IMR-90 (cell line): ENCODE measurements around the gene PGS1. TPM values are rescaled to one million over a fixed set of nuclear protein-coding genes. Genes with fewer than 3 reads are reported as not detected.

Experiments used
- ATAC-seq: fragments of 200-7000 bp; cut with Tn5 transposase; 2 replicates; pipeline ENCODE4 v1.9.1; 2020; ENCODE audit warnings: low read depth, mild to moderate bottlenecking, moderate library complexity
- BruUV-seq: library from RNA; stranded (reverse); fragments of 400-500 nt; replicated peaks from 2 replicates; lab custom pipeline; 2021; lab: Mats Ljungman, UMichigan
- CTCF ChIA-PET: fragments of 300-600 bp; formaldehyde crosslinking; extraction: SDS; loops from one replicate; lab custom pipeline; 2021; ENCODE audit warnings: antibody characterized with exemption; lab: Yijun Ruan, JAX
- POLR2A ChIA-PET: fragments of 300-600 bp; sonication (Branson Sonifier 250); formaldehyde crosslinking; loops from one replicate; lab custom pipeline; 2022; ENCODE audit warnings: antibody characterized with exemption; ENCODE audit not compliant: unreplicated experiment; lab: Charles Lee
- DNase-seq: peaks from one replicate; pipeline ENCODE4 v3.0.0; 2013
- H2AFZ ChIP-seq: replicated peaks from 2 replicates; pipeline ENCODE3; 2013; ENCODE audit warnings: low read length, mild to moderate bottlenecking; ENCODE audit not compliant: poor library complexity
- H2AK5ac ChIP-seq: 2 replicates; pipeline ENCODE4 v1.6.1; 2013; ENCODE audit warnings: low read depth, low read length, inconsistent platforms
- H2AK9ac ChIP-seq: replicated peaks from 2 replicates; pipeline ENCODE3; 2013; ENCODE audit warnings: mild to moderate bottlenecking, low read depth, low read length, moderate library complexity; ENCODE audit not compliant: poor library complexity
- H2BK120ac ChIP-seq: 2 replicates; pipeline ENCODE4 v1.6.1; 2013; ENCODE audit warnings: low read depth, low read length, inconsistent platforms
- H2BK15ac ChIP-seq: 3 replicates; pipeline ENCODE4 v1.6.1; 2013; ENCODE audit warnings: low read depth, low read length, inconsistent platforms
- H2BK20ac ChIP-seq: 2 replicates; pipeline ENCODE4 v1.6.1; 2013; ENCODE audit warnings: low read depth, mild to moderate bottlenecking, inconsistent platforms, low read length, moderate library complexity
- H2BK5ac ChIP-seq: 2 replicates; pipeline ENCODE4 v1.6.1; 2013; ENCODE audit warnings: mild to moderate bottlenecking, low read depth, low read length, inconsistent platforms; ENCODE audit not compliant: poor library complexity, severe bottlenecking
- H3K14ac ChIP-seq: replicated peaks from 2 replicates; pipeline ENCODE4 v1.6.1; 2013; ENCODE audit warnings: low read depth, low read length, inconsistent platforms
- H3K18ac ChIP-seq: 2 replicates; pipeline ENCODE4 v1.6.1; 2013; ENCODE audit warnings: low read depth, low read length, control low read depth
- H3K23ac ChIP-seq: 2 replicates; pipeline ENCODE4 v1.6.1; 2013; ENCODE audit warnings: low read depth, low read length, inconsistent platforms
- H3K27ac ChIP-seq: 2 replicates; pipeline ENCODE4 v1.5.1; 2013; ENCODE audit warnings: mild to moderate bottlenecking, control low read depth, low read length; ENCODE audit not compliant: insufficient read depth
- H3K27me3 ChIP-seq: 2 replicates; pipeline ENCODE4 v1.6.1; 2013; ENCODE audit warnings: low read length; ENCODE audit not compliant: control insufficient read depth, insufficient read depth
- H3K36me3 ChIP-seq: 2 replicates; pipeline ENCODE4 v1.6.1; 2013; ENCODE audit warnings: low read length, mixed read lengths; ENCODE audit not compliant: control insufficient read depth, insufficient read depth
- H3K4ac ChIP-seq: 2 replicates; pipeline ENCODE4 v1.6.1; 2013; ENCODE audit warnings: low read depth, low read length, inconsistent platforms
- H3K4me1 ChIP-seq: 2 replicates; pipeline ENCODE4 v1.6.1; 2013; ENCODE audit warnings: low read length, mixed read lengths; ENCODE audit not compliant: control insufficient read depth, insufficient read depth
- H3K4me2 ChIP-seq: 2 replicates; pipeline ENCODE4 v1.6.1; 2013; ENCODE audit warnings: low read depth, mild to moderate bottlenecking, control low read depth, low read length, moderate library complexity
- H3K4me3 ChIP-seq: 2 replicates; pipeline ENCODE4 v1.5.1; 2013; ENCODE audit warnings: low read depth, mild to moderate bottlenecking, control low read depth, low read length, moderate library complexity; ENCODE audit not compliant: insufficient read depth
- H3K56ac ChIP-seq: 2 replicates; pipeline ENCODE4 v1.6.1; 2013; ENCODE audit warnings: low read length, inconsistent platforms; ENCODE audit not compliant: insufficient read depth; ENCODE audit errors: extremely low read depth
- H3K79me1 ChIP-seq, 2 experiments: 2 replicates each; pipeline ENCODE4 v1.6.1; 2013; ENCODE audit warnings: low read length in 2 of 2, inconsistent platforms in 1 of 2, low read depth in 1 of 2
- H3K9ac ChIP-seq: 2 replicates; pipeline ENCODE4 v1.6.1; 2013; ENCODE audit warnings: low read depth, low read length, control low read depth
- H3K9me1 ChIP-seq: 2 replicates; pipeline ENCODE4 v1.6.1; 2013; ENCODE audit warnings: low read length, inconsistent platforms; ENCODE audit not compliant: insufficient read depth
- H3K9me3 ChIP-seq: 2 replicates; pipeline ENCODE4 v1.6.1; 2013; ENCODE audit warnings: low read length; ENCODE audit not compliant: control insufficient read depth, insufficient read depth
- H4K20me1 ChIP-seq: 2 replicates; pipeline ENCODE4 v1.6.1; 2013; ENCODE audit warnings: low read length, inconsistent platforms; ENCODE audit not compliant: insufficient read depth
- H4K5ac ChIP-seq: 2 replicates; pipeline ENCODE4 v1.6.1; 2013; ENCODE audit warnings: mild to moderate bottlenecking, low read depth, low read length, control low read depth
- H4K8ac ChIP-seq, 2 experiments: 2 replicates each; pipeline ENCODE4 v1.6.1; 2013; ENCODE audit warnings: low read depth in 2 of 2, low read length in 2 of 2, control low read depth in 1 of 2, inconsistent platforms in 1 of 2
- H4K91ac ChIP-seq: 2 replicates; pipeline ENCODE4 v1.6.1; 2013; ENCODE audit warnings: low read depth, low read length, inconsistent platforms; ENCODE audit not compliant: insufficient read depth
- BHLHE40 ChIP-seq: fragments of 150-350 bp; IDR thresholded peaks from 2 replicates; pipeline ENCODE4 v1.6.1; 2016; ENCODE audit warnings: mild to moderate bottlenecking, low read depth, low read length
- CHD1 ChIP-seq: IDR thresholded peaks from 2 replicates; pipeline ENCODE4 v1.6.1; 2012; ENCODE audit warnings: low read depth, low read length, improper control_type of control experiment
- POLR2A ChIP-seq: IDR thresholded peaks from 2 replicates; pipeline ENCODE4 v1.6.1; 2012; ENCODE audit warnings: mild to moderate bottlenecking, low read depth, low read length
- RAD21 ChIP-seq: IDR thresholded peaks from 2 replicates; pipeline ENCODE4 v1.6.1; 2012; ENCODE audit warnings: low read length, improper control_type of control experiment
- WGBS, 2 experiments: methylation state at CpG; one replicate each; pipeline versions ENCODE4 v1.1.5 to v1.1.7; 2013; ENCODE audit warnings: missing lambda C conversion rate in 2 of 2; ENCODE audit not compliant: insufficient read length in 1 of 2; ENCODE audit errors: extremely low coverage in 2 of 2; 5-methylcytosine and 5-hydroxymethylcytosine counted together
- dilution Hi-C: fragments of 300-500 bp; cut with HindIII; formaldehyde crosslinking; loops from one replicate; pipeline ENCODE4 v1.14.3; 2018; ENCODE audit warnings: low sequenced_read_pairs; ENCODE audit not compliant: unreplicated experiment
- in situ Hi-C: fragments of 300-500 bp; cut with MboI; formaldehyde crosslinking; loops from 3 replicates; pipeline ENCODE4 v1.14.3; 2019; ENCODE audit warnings: low sequenced_read_pairs, inconsistent platforms, mixed read lengths
- intact Hi-C: fragments of 100-400 bp; cut with micrococcal nuclease; formaldehyde crosslinking; loops from 2 replicates; pipeline ENCODE4 v1.10.0; 2022
- polyA plus RNA-seq, 3 experiments: library from polyadenylated mRNA; depleted of rRNA; stranded (reverse); fragments of >200 nt; gene quantifications; 2 replicates each; pipeline ENCODE4 v1.2.3, GENCODE V29; 2012; ENCODE audit warnings: low replicate concordance in 1 of 3
- total RNA-seq: library from RNA; depleted of rRNA; stranded (reverse); fragments of >200 nt; gene quantifications from 2 replicates; pipeline ENCODE4 v1.2.3, GENCODE V29; 2012

The PGS1 gene
- total and polyA plus RNA-seq, 2 of the 4 experiments (the other 2 are of a cell fraction), result 18.5 to 43.2 TPM

GRCh38 chr17:78346605-78347250, 31.7 kb upstream of the PGS1 start:
- no peaks in the 10 kb centered on the region for H3K9me3 ChIP-seq
- in situ Hi-C loops, result no loop called here
- peaks cover 1% of the 10 kb centered on the region for H4K20me1 ChIP-seq
- no peak overlapping the region for H3K27ac ChIP-seq
- H3K79me1 ChIP-seq, result peaks cover 0 to 17% of the 10 kb centered on the region in 2 experiments; a peak in 1 of 4 replicates
- H2AFZ ChIP-seq, result no peak overlapping the region
- H3K9ac ChIP-seq, result no peak overlapping the region
- intact Hi-C loops, result no loop called here
- no peak overlapping the region for H3K56ac ChIP-seq
- TF ChIP-seq RAD21, result no peak
- no peak for TF ChIP-seq BHLHE40
- TF ChIP-seq CHD1, result no peak
- no peak for TF ChIP-seq POLR2A
- WGBS, 2 experiments, result 87% methylated on average over 10 of the region's 13 CpGs; no CpG with 5 or more reads in 1 of the 2 experiments
- ATAC-seq (no peak), DNase-seq (peak; percentile 43)
- H2BK20ac ChIP-seq, result no peak overlapping the region
- H2AK9ac ChIP-seq, result no peak overlapping the region
- peak overlapping the region; percentile 26; the same call in 1 of the 2 replicates for H3K4ac ChIP-seq
- peaks cover 21% of the 10 kb centered on the region for H3K4me1 ChIP-seq
- H4K91ac ChIP-seq, result no peak overlapping the region; the same call in 1 of the 2 replicates
- H3K4me3 ChIP-seq, result no peak overlapping the region
- no peak overlapping the region for H2AK5ac ChIP-seq
- H3K14ac ChIP-seq, result no peak overlapping the region
- no peak overlapping the region for H3K4me2 ChIP-seq
- H2BK15ac ChIP-seq, result no peak overlapping the region
- POLR2A ChIA-PET, result no interaction called here
- H3K36me3 ChIP-seq, result no peaks in the 10 kb centered on the region
- no peaks in the 10 kb centered on the region for H3K27me3 ChIP-seq
- peaks cover 23% of the 10 kb centered on the region for H3K9me1 ChIP-seq
- H4K5ac ChIP-seq, result 0 out of 2 replicates have a peak overlapping the region, but pooled peaks have one; percentile 7
- dilution Hi-C loops, result no loop called here
- CTCF ChIA-PET, result no interaction called here
- peak overlapping the region; percentile 32; the same call in 1 of the 2 replicates for H3K23ac ChIP-seq
- 0 out of 2 replicates have a peak overlapping the region, but pooled peaks have one; percentile 8 for H3K18ac ChIP-seq
- H2BK5ac ChIP-seq, result no peak overlapping the region
- no peak overlapping the region for H2BK120ac ChIP-seq
- no peak overlapping the region for H4K8ac ChIP-seq
- BruUV-seq, result no TSS peak
